ENCODE data around the gene MAN1C1. TPM values are rescaled to one million over a fixed set of nuclear protein-coding genes. Genes with fewer than 3 reads are reported as not detected.

MAN1C1 gene
- total and polyA plus RNA-seq, 10 of the 15 experiments (the other 5 are each of a cell fraction or from before 2014, with no cell fraction given) = 0.12 to 0.56 (median 0.22) TPM; not detected in 3

DNA sequence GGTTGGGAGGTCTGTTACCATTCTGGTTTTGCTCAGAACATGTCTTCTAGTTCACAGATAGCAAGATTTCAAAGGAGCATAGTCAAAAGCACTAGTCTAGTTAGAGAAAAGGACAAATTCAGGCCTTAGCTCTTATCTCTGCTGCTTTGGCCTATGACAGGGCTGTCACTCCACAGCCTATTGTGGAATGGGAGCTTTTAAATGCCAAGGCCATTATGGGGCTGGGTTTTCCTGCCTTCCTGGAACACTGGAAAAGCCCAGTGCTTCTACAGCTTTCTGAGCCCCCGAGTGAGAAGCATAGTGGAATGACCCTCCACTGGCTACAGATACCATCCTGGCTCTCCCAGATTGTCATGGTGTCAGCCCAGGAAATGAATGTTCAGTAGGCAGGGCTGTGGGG lies 212.5 kb downstream of the MAN1C1 start:
- Histone ChIP-seq H3K27me3 (replicated peaks in 1 of 2; ENCODE audit: control insufficient read depth in 2 of 2, insufficient read depth in 2 of 2, low read length in 1 of 2) (no peaks in the 10 kb centered on the region), H3K4me3 (no peak overlapping the region), H2AFZ (ENCODE audit: control insufficient read depth, low read depth, low read length) (no peak overlapping the region), H4K20me1 (ENCODE audit: control insufficient read depth, insufficient read depth) (no peaks in the 10 kb centered on the region), H3K27ac (ENCODE audit: control insufficient read depth, insufficient read depth) (no peak overlapping the region), H3K36me3 (ENCODE audit: control insufficient read depth in 2 of 2, insufficient read depth in 2 of 2, low read length in 1 of 2) (peaks cover 9 to 27% of the 10 kb centered on the region in 2 experiments), H3K9ac (ENCODE audit: control insufficient read depth, insufficient read depth, low read length) (no peak overlapping the region), H3K79me2 (ENCODE audit: control insufficient read depth, insufficient read depth, low read length) (no peaks in the 10 kb centered on the region), H3K4me2 (ENCODE audit: control insufficient read depth, insufficient read depth) (no peak overlapping the region), H3K4me1 (ENCODE audit: control insufficient read depth, insufficient read depth, low read length) (no peaks in the 10 kb centered on the region), H3K9me3 (replicated peaks; ENCODE audit: control insufficient read depth, insufficient read depth, low read length) (no peaks in the 10 kb centered on the region)
- ChIA-PET SMC1A (ENCODE audit: uncharacterized antibody, unreplicated experiment) (interaction anchor here (0.8 to 5.0 kb wide), 3 partner anchors 10 to 169 kb away, joined by 3 to 25 read pairs (median 4); partner anchors contain the start of gene PAFAH2), POLR2A (interaction anchor here (0.8 kb wide), 1 partner anchor 19 kb away, joined by 4 read pairs; no protein-coding TSS in a partner anchor), CTCF (no interaction called here), RAD21 (ENCODE audit: unreplicated experiment) (no interaction called here)
- BruUV-seq (replicated peaks) = no TSS peak
- in situ Hi-C loops (cut with MboI) (no loop called here), intact Hi-C loops (cut with micrococcal nuclease; ENCODE audit: unreplicated experiment) (loop anchor here (10.0 kb wide), 1 partner anchor 176 kb away; no protein-coding TSS in a partner anchor)
- TF ChIP-seq KDM1A (IDR thresholded peaks at IDR 0.05; ENCODE audit: borderline replicate concordance) (no peak), POLR2AphosphoS2 (IDR thresholded peaks at IDR 0.05; ENCODE audit: low read depth, low read length) (no peak), RUNX3 (IDR thresholded peaks at IDR 0.05; ENCODE audit: low read length) (no peak), RFX5 (IDR thresholded peaks at IDR 0.05; ENCODE audit: low read depth, low read length) (no peak), ZZZ3 (IDR thresholded peaks at IDR 0.05; ENCODE audit: control insufficient read depth, insufficient read length, low read depth) (no peak), NFXL1 (IDR thresholded peaks at IDR 0.05; ENCODE audit: borderline replicate concordance) (no peak), MYC (IDR thresholded peaks at IDR 0.05; ENCODE audit: insufficient read depth, insufficient read length, insufficient replicate concordance, low read length, severe bottlenecking) (no peak), SUZ12 (IDR thresholded peaks at IDR 0.05; ENCODE audit: unreplicated experiment) (no peak), EGR1 (IDR thresholded peaks at IDR 0.05; ENCODE audit: borderline replicate concordance in 1 of 2, low read depth in 2 of 2, low read length in 2 of 2) (no peak), RB1 (IDR thresholded peaks at IDR 0.05; ENCODE audit: borderline replicate concordance) (no peak), STAT3 (IDR thresholded peaks at IDR 0.05; ENCODE audit: low read depth, low read length) (no peak), HDAC2 (IDR thresholded peaks at IDR 0.05) (no peak), ZNF274 (IDR thresholded peaks at IDR 0.05; ENCODE audit: insufficient read depth, insufficient read length) (no peak), SMC3 (IDR thresholded peaks at IDR 0.05; ENCODE audit: borderline replicate concordance, low read length) (no peak), NFYB (IDR thresholded peaks at IDR 0.05; ENCODE audit: insufficient read depth, low read depth, low read length) (no peak)
- TF ChIP-seq, protein P1, sequence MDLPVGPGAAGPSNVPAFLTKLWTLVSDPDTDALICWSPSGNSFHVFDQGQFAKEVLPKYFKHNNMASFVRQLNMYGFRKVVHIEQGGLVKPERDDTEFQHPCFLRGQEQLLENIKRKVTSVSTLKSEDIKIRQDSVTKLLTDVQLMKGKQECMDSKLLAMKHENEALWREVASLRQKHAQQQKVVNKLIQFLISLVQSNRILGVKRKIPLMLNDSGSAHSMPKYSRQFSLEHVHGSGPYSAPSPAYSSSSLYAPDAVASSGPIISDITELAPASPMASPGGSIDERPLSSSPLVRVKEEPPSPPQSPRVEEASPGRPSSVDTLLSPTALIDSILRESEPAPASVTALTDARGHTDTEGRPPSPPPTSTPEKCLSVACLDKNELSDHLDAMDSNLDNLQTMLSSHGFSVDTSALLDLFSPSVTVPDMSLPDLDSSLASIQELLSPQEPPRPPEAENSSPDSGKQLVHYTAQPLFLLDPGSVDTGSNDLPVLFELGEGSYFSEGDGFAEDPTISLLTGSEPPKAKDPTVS (IDR thresholded peaks at IDR 0.05; ENCODE audit: low read depth, low read length) = no peak
- TF ChIP-seq, protein P2, sequence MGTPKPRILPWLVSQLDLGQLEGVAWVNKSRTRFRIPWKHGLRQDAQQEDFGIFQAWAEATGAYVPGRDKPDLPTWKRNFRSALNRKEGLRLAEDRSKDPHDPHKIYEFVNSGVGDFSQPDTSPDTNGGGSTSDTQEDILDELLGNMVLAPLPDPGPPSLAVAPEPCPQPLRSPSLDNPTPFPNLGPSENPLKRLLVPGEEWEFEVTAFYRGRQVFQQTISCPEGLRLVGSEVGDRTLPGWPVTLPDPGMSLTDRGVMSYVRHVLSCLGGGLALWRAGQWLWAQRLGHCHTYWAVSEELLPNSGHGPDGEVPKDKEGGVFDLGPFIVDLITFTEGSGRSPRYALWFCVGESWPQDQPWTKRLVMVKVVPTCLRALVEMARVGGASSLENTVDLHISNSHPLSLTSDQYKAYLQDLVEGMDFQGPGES (IDR thresholded peaks at IDR 0.05) = no peak
- TF ChIP-seq, protein P3, sequence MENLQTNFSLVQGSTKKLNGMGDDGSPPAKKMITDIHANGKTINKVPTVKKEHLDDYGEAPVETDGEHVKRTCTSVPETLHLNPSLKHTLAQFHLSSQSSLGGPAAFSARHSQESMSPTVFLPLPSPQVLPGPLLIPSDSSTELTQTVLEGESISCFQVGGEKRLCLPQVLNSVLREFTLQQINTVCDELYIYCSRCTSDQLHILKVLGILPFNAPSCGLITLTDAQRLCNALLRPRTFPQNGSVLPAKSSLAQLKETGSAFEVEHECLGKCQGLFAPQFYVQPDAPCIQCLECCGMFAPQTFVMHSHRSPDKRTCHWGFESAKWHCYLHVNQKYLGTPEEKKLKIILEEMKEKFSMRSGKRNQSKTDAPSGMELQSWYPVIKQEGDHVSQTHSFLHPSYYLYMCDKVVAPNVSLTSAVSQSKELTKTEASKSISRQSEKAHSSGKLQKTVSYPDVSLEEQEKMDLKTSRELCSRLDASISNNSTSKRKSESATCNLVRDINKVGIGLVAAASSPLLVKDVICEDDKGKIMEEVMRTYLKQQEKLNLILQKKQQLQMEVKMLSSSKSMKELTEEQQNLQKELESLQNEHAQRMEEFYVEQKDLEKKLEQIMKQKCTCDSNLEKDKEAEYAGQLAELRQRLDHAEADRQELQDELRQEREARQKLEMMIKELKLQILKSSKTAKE (IDR thresholded peaks at IDR 0.05; ENCODE audit: low read depth, poor library complexity, severe bottlenecking) = no peak
- FAIRE-seq (no peak), ATAC-seq (no peak), DNase-seq (ENCODE audit: low read depth, low spot score) (no peak)
- WGBS (ENCODE audit: insufficient coverage, insufficient replicate concordance, low lambda C conversion rate, missing lambda C conversion rate) = 93% methylated on average over 1 of the region's 1 CpG

Data from GM12878 (cell line).